Esophagus muscularis mucosa (tissue), 4 donors: ENCODE results near the gene MSRB3. TPM values are rescaled to one million over a fixed set of nuclear protein-coding genes. Genes with fewer than 3 reads are reported as not detected.
A peak's percentile ranks its signal among the peaks of the same experiment; 100 is the strongest.

Experiments
- DNase-seq: peaks from one replicate; pipeline ENCODE4 v3.0.0-alpha.2; 2017; ENCODE audit errors: extremely low spot score
- H3K27ac ChIP-seq, 4 donors: fragments of 200-600 bp; sonication (generic); replicated peaks in 1 of 4; 1 replicate in 3 of 4; 2 replicates in 1 of 4; pipeline ENCODE4 v1.5.1; 2016 to 2019; ENCODE audit warnings: mild to moderate bottlenecking in 1 of 4
- H3K27me3 ChIP-seq, 4 donors: fragments of 200-600 bp; sonication (generic); one replicate each; pipeline versions ENCODE4 v1.5.1 to v1.6.0; 2016 to 2019
- H3K36me3 ChIP-seq, 4 donors: fragments of 200-600 bp; sonication (generic); one replicate each; pipeline ENCODE4 v1.5.1; 2016 to 2019
- H3K4me1 ChIP-seq, 4 donors: fragments of 200-600 bp; sonication (generic); one replicate each; pipeline ENCODE4 v1.5.1; 2016 to 2019
- H3K4me3 ChIP-seq, 4 donors: fragments of 200-600 bp; sonication (generic); 1 replicate in 2 of 4; 2 replicates in 2 of 4; pipeline ENCODE4 v1.5.1; 2016 to 2019; ENCODE audit warnings: mild to moderate bottlenecking in 4 of 4, moderate library complexity in 1 of 4
- H3K9me3 ChIP-seq, 4 donors: fragments of 200-600 bp; sonication (generic); 1 replicate in 3 of 4; 2 replicates in 1 of 4; pipeline ENCODE4 v1.5.1; 2016 to 2019
- EP300 ChIP-seq: sonication (generic); formaldehyde crosslinking; IDR thresholded peaks from one replicate; pipeline ENCODE4 v1.6.1; 2017; ENCODE audit warnings: antibody characterized with exemption
- POLR2A ChIP-seq: fragments of 450-650 bp; IDR thresholded peaks from one replicate; pipeline ENCODE4 v1.6.1; 2017; ENCODE audit warnings: antibody characterized with exemption, moderate library complexity, mild to moderate bottlenecking, low read depth
- POLR2AphosphoS5 ChIP-seq, 2 donors: sonication (generic); formaldehyde crosslinking; IDR thresholded peaks; one replicate each; pipeline ENCODE4 v1.6.1; 2017; ENCODE audit warnings: antibody characterized with exemption in 2 of 2
- WGBS: methylation state at CpG from one replicate; pipeline ENCODE4 v1.1.5; 2018; 5-methylcytosine and 5-hydroxymethylcytosine counted together
- intact Hi-C: fragments of 100-400 bp; cut with DNase I; formaldehyde crosslinking; loops from one replicate; pipeline ENCODE4 v1.15.1; 2023
- total RNA-seq, 4 donors: library from RNA; depleted of rRNA; stranded (reverse); fragments of >200 nt; gene quantifications; one replicate each; pipeline versions ENCODE4 v1.1.0 to v1.2.1, GENCODE V29; 2016
- TF ChIP-seq, protein P1 (sequence below), 3 experiments: fragments of 200-600 bp in 2 of 3; fragments of 450-650 bp in 1 of 3; sonication (generic) in 2 of 3; IDR thresholded peaks; one replicate each; pipeline ENCODE4 v1.5.1; 2017 to 2019; ENCODE audit warnings: antibody characterized with exemption in 3 of 3, mild to moderate bottlenecking in 2 of 3, moderate library complexity in 1 of 3

Gene MSRB3
- total RNA-seq, 4 donors from 2014 or later, result 213 to 325 (median 288) TPM

- H3K36me3 ChIP-seq, result no peaks in the 10 kb centered on the region
- 92% methylated on average over 5 of the region's 5 CpGs for WGBS
- H3K9me3 ChIP-seq, result no peaks in the 10 kb centered on the region
- H3K27ac ChIP-seq, result no peak overlapping the region
- peaks cover 0 to 3% (median 0%) of the 10 kb centered on the region in 4 donors for H3K27me3 ChIP-seq
- H3K4me1 ChIP-seq, result peaks cover 4 to 16% (median 12%) of the 10 kb centered on the region in 4 donors
- intact Hi-C loops, result no loop called here
- TF ChIP-seq POLR2AphosphoS5 (IDR thresholded peaks at IDR 0.05), result no peak
- TF ChIP-seq EP300, result no peak
- TF ChIP-seq POLR2A, result no peak
- TF ChIP-seq, protein P1, sequence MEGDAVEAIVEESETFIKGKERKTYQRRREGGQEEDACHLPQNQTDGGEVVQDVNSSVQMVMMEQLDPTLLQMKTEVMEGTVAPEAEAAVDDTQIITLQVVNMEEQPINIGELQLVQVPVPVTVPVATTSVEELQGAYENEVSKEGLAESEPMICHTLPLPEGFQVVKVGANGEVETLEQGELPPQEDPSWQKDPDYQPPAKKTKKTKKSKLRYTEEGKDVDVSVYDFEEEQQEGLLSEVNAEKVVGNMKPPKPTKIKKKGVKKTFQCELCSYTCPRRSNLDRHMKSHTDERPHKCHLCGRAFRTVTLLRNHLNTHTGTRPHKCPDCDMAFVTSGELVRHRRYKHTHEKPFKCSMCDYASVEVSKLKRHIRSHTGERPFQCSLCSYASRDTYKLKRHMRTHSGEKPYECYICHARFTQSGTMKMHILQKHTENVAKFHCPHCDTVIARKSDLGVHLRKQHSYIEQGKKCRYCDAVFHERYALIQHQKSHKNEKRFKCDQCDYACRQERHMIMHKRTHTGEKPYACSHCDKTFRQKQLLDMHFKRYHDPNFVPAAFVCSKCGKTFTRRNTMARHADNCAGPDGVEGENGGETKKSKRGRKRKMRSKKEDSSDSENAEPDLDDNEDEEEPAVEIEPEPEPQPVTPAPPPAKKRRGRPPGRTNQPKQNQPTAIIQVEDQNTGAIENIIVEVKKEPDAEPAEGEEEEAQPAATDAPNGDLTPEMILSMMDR (IDR thresholded peaks at IDR 0.05), result no peak
- peak; percentile 60 for DNase-seq
- no peak overlapping the region for H3K4me3 ChIP-seq
Measured at GRCh38 chr12:65501935-65502334, 223.5 kb downstream of the MSRB3 start.

- Histone ChIP-seq H3K27me3 (peaks cover 0 to 3% (median 0%) of the 10 kb centered on the region in 4 donors), H3K9me3 (no peaks in the 10 kb centered on the region), H3K4me3 (no peak overlapping the region), H3K4me1 (peaks cover 4 to 16% (median 12%) of the 10 kb centered on the region in 4 donors), H3K36me3 (no peaks in the 10 kb centered on the region), H3K27ac (no peak overlapping the region)
- DNase-seq, result no peak
- intact Hi-C loops, result no loop called here
- TF ChIP-seq, protein P1 (IDR thresholded peaks at IDR 0.05), result no peak
- TF ChIP-seq POLR2AphosphoS5 (IDR thresholded peaks at IDR 0.05) (no peak), EP300 (no peak), POLR2A (no peak)
- WGBS, result 95% methylated on average over 1 of the region's 1 CpG
Measured at GRCh38 chr12:65504417-65504816, 225.9 kb downstream of the MSRB3 start.

- Histone ChIP-seq H3K36me3 (no peaks in the 10 kb centered on the region), H3K27ac (no peak overlapping the region), H3K27me3 (peaks cover 0 to 3% (median 0%) of the 10 kb centered on the region in 4 donors), H3K4me1 (peaks cover 10 to 20% (median 14%) of the 10 kb centered on the region in 4 donors), H3K4me3 (no peak overlapping the region), H3K9me3 (no peaks in the 10 kb centered on the region)
- no peak for DNase-seq
- 88% methylated on average over 12 of the region's 12 CpGs for WGBS
- TF ChIP-seq, protein P1 (IDR thresholded peaks at IDR 0.05), result no peak
- TF ChIP-seq POLR2A (no peak), POLR2AphosphoS5 (IDR thresholded peaks at IDR 0.05) (no peak), EP300 (no peak)
- intact Hi-C loops, result no loop called here
Measured at GRCh38 chr12:65505386-65506121, 227.1 kb downstream of the MSRB3 start.

DNA sequence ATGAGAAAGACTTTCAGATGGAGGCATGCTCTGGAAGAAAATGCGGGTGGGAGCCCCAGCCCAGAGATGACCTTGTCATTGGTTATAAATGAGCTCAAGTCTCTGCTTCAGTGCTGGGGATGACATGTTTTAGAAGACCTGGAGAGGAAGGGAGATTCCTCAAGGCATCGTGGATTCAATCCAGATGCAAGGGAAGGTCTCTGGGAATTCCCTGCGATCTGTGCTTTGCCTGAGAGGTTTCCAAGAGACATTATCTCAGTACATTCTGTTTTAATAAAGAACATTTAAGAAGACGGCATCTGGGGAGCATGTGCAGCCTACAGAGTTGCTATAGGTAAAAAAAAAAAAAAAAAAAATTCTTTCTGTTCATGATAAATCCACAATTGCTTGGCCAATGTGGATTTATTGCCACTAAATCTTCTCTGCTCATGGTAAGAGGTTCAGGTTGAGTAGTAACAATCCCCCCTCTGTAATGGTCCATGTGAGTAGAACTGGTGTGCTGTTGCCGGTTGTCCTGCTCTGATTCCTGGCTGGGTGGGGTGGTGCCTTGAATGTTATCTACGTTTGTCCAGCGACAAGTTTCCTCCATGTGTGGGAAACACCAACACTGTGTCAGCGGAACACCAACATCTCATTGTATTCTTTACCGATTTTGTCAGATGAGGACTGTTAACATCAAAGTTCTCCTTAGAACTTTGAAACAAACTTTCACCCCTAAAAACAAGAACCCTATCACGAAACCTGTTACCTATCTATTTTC, 230.0 kb downstream of the MSRB3 start:
- DNase-seq, result no peak
- H3K4me1 ChIP-seq, result peaks cover 12 to 22% (median 19%) of the 10 kb centered on the region in 4 donors
- H3K9me3 ChIP-seq, result no peaks in the 10 kb centered on the region
- intact Hi-C loops, result no loop called here
- no peak overlapping the region for H3K4me3 ChIP-seq
- WGBS, result 75% methylated on average over 10 of the region's 10 CpGs
- TF ChIP-seq EP300 (no peak), POLR2A (no peak), POLR2AphosphoS5 (IDR thresholded peaks at IDR 0.05) (no peak)
- TF ChIP-seq, protein P1 (IDR thresholded peaks at IDR 0.05), result no peak
- no peaks in the 10 kb centered on the region for H3K36me3 ChIP-seq
- peaks cover 0 to 3% (median 0%) of the 10 kb centered on the region in 4 donors for H3K27me3 ChIP-seq
- no peak overlapping the region for H3K27ac ChIP-seq
